Right forelimb (tissue), 1 donor: ENCODE results near the gene TWSG1.
"Not testable (repeated sequence)": the region's sequence is repeated elsewhere in the genome, so short reads cannot be mapped to it uniquely, and the experiment has no call there.

Source experiments
- DNase-seq: peaks from one replicate; pipeline ENCODE4 v3.0.0-alpha.2; 2018

TWSG1 gene

GRCh38 chr18:9336827-9337226 lies 2.3 kb downstream of the TWSG1 start:
- no peak for DNase-seq

GRCh38 chr18:9337873-9338272 lies 3.3 kb downstream of the TWSG1 start:
- DNase-seq = no peak

GRCh38 chr18:9340472-9340871 lies 5.9 kb downstream of the TWSG1 start:
- no peak for DNase-seq

- no peak for DNase-seq
These were observed 9.0 kb downstream of the TWSG1 start for GRCh38 chr18:9343577-9343976.

GRCh38 chr18:9346775-9347174 lies 12.2 kb downstream of the TWSG1 start:
- DNase-seq = no peak

- DNase-seq = no peak
These were observed 13.6 kb downstream of the TWSG1 start for GRCh38 chr18:9348079-9348671.

GRCh38 chr18:9348766-9349165 lies 14.2 kb downstream of the TWSG1 start:
- DNase-seq = no peak

- DNase-seq = no peak
These were observed 19.0 kb downstream of the TWSG1 start for GRCh38 chr18:9353596-9353995.

- DNase-seq = no peak
These were observed 19.7 kb downstream of the TWSG1 start for GRCh38 chr18:9354256-9354655.

- DNase-seq = no peak
These were observed 22.4 kb downstream of the TWSG1 start for GRCh38 chr18:9356976-9357375.

GRCh38 chr18:9359796-9360195 lies 25.2 kb downstream of the TWSG1 start:
- DNase-seq = no peak

- no peak for DNase-seq
These were observed 26.6 kb downstream of the TWSG1 start for GRCh38 chr18:9361191-9361590.

GRCh38 chr18:9362869-9363268 lies 28.3 kb downstream of the TWSG1 start:
- DNase-seq = no peak

GRCh38 chr18:9364242-9364641 lies 29.7 kb downstream of the TWSG1 start:
- DNase-seq = no peak

- DNase-seq = no peak
These were observed 30.8 kb downstream of the TWSG1 start for GRCh38 chr18:9365406-9365805.

- peak; percentile 56 for DNase-seq
These were observed 31.6 kb downstream of the TWSG1 start for GRCh38 chr18:9366126-9366714.

GRCh38 chr18:9373254-9373653 lies 38.7 kb downstream of the TWSG1 start:
- not testable (repeated sequence) for DNase-seq

- no peak for DNase-seq
These were observed 44.5 kb downstream of the TWSG1 start for GRCh38 chr18:9379118-9379517.

- no peak for DNase-seq
These were observed 45.5 kb downstream of the TWSG1 start for GRCh38 chr18:9380101-9380500.

- no peak for DNase-seq
These were observed 46.2 kb downstream of the TWSG1 start for GRCh38 chr18:9380621-9381395.

- no peak for DNase-seq
These were observed 52.3 kb downstream of the TWSG1 start for GRCh38 chr18:9386879-9387278.

- no peak for DNase-seq
These were observed 53.3 kb downstream of the TWSG1 start for GRCh38 chr18:9387891-9388290.

GRCh38 chr18:9389706-9390105 lies 55.1 kb downstream of the TWSG1 start:
- DNase-seq = no peak

GRCh38 chr18:9392726-9393125 lies 58.2 kb downstream of the TWSG1 start:
- no peak for DNase-seq
